ENCODE results near the gene CFB.
"Not testable (repeated sequence)": the region's sequence is repeated elsewhere in the genome, so short reads cannot be mapped to it uniquely, and the experiment has no call there.

The CFB gene

DNA sequence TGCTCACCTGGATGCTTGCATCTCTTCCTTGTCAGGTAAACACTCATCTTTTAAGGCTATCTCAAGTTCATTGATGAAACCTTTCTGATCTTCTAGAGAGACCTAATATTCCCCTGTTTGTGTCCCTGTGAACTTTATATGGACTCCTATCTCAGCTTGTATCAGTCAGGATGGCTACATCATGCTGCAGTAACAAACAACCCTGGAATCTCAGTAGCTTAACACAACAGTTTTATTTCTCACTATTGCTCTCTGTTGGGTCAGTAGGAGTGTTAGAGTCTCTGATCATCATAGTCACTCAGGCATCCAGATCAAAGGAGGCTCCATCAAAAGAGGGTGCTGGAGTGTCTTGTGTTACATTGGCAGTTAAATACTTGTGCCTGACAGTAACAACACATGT is 30.5 kb upstream of the CFB start:
- DNase-seq: no peak

DNA sequence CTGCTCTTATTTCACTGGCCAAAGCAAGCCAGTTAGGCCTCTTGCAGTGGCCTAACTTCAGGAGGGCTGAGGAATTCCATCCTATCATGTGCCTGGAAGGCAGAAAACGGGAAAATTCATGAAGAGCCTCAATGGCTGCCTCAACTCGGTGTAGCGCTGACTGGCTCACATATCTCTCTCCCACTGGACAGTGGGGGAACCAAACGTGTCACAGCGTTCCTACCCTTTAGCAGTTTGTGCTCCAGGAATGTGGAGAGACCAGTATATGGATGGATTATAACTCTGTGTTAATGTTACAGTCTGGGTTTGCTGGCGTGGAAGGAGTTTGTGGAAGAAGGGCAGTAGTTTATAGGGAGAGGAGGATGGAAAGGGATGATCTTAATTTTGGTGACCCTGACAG is 30.1 kb upstream of the CFB start:
- DNase-seq: no peak

DNA sequence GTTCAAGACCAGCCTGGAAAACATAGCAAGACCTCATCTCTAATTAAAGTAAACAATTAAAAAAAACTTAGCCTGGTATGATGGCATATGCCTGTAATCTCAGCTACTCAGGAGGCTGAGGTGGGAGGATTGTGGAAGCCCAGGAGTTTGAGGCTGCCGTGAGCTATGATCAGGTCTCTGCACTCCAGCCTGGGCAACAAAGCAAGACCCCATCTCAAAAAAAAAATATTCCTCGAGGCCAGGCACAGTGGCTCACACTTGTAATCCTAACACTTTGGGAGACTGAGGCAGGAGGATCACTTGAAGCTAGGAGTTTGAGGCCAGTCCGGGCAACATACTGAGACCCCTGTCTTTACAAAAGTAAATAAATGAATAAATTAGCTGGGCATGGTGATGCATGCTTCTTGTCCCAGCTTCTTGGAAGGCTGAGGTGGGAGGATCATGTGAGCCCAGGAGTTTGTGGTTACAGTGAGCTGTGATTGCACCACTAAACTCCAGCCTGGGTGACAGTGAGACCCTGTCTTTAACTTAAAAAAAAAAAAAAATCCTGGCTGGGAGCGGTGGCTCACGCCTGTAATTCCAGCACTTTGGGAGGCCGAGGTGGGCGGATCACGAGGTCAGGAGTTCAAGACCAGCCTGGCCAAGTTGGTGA is 27.7 kb upstream of the CFB start:
- DNase-seq: no peak

DNA sequence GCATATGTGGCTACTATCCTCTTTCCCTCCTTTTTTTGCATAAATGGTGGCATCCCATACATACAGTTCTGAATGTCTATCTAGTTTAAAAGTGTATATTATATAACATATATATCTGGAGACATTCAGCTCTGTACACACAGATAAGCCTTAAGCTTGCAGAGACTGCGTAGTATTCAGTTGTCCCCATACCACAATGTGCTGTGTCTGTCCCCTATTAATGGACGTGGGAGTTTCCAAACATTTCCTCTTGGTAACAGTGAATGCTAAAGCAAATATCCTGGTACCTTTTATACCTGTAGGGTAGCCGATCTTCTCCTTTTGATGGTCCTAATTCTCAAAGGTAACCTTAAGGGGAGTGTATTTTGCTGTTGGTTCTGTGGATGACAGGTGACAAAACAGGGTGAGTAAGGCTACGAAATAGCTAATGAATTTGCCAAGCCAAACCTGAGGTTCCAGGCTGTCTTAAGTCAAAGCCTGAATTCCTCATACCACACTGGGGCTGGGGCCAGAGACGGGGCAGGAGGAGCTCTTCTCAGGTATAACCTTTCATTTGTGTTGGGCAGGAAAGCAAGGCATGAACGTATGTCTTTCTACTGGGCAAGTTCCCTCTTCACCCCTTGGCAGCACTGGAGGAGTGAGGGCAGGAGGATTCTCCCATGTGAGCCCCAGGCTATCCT is 26.1 kb upstream of the CFB start:
- DNase-seq: no peak

DNA sequence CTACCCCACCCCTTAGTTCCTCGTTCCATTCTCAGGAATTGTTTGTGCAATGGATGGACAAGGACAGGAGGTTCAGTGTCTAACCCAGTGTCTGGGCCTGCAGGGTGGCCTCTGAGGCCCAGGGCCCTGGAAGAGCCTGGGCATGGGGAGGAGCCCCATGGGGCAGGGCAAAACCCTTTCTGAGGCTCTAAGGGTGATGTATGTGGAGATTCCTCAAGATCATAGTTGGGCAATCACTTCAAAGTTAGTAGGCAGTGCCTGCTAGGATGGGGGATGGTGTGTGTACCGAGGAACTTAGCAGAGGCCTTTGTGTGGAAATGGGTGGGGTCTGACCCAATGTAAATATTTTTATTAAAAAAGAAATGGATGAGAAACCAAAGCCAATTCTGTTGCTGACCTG is 25.1 kb upstream of the CFB start:
- DNase-seq: no peak

DNA sequence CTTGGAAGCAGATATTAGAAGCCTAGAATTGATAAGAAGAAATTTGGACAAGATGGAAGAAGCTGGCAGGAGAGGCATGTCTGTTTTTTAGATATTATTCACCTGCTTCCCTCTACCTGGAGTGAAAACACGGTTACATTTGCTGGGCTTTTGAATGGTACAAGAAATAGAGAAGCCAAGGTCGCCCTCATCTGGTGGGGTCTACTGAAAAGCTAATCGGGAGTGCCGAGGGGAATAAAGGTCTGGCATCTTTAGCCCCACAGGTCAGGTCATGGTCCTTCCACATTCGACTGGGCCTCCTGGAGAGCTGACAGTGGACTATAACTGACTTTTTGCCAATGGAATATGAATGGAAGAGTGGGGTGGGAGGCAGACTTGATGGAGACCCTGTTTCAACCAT is 23.0 kb upstream of the CFB start:
- no peak for DNase-seq

DNA sequence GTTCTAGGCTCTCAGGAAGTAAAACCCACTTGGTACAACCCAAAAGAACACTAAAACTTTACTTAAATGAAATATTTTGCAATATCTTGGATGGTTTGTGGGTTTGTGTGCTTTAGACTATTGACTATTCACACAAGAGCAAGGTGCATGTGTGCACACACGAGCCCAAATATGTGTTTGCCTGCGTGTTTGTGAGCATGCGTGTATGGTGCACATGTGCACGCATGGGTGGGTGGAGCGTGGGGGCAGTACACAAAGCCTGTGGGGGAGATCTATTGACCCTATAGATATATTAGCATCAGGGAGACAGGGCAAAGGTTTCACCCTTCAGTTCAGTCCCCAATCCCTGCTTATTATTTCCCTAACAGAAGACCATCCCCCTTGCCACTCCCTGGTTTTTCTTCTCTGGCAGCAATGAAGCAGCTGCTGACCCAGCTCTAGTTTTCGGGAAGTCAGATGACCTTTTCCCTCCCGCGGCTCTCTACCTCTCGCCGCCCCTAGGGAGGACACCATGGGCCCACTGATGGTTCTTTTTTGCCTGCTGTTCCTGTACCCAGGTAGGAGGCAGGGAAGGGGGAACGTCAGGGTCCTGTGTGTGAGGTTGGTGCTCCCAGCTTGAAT is 18.5 kb upstream of the CFB start, which contains the start of gene C2:
C2 (plus strand) TSS at position 476 of the 621 bp plus-strand sequence; CDS start at position 512, 36 bp downstream.
- DNase-seq: no peak

DNA sequence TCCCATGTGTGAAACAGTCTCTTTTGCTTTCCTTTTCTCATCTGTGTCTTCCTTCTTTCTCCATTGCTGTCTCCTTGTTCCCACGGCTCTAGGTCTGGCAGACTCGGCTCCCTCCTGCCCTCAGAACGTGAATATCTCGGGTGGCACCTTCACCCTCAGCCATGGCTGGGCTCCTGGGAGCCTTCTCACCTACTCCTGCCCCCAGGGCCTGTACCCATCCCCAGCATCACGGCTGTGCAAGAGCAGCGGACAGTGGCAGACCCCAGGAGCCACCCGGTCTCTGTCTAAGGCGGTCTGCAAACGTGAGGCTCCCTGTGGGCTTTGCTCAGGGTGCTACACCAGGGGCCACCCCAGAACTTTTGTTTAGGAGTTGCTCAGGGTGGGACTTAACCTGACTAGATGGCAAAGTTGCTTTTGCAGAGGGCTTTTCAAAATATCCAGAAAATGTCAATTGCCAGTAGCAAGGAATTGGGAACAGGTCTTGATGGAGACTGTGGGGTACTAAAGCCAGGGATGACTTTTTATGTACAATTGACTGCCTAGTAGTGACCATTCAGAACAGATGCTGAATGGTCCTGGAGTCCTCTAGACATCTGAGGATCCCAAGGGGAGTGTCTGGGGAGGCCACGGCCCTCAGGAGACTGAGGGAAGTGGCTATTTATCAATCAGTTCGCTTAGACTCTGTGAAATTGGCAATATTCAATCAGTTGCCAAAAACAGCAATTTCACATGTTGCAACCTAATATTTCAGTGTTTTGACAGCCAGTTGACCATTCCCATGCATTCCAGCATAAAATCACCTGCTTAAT is 17.8 kb upstream of the CFB start:
- DNase-seq: no peak

DNA sequence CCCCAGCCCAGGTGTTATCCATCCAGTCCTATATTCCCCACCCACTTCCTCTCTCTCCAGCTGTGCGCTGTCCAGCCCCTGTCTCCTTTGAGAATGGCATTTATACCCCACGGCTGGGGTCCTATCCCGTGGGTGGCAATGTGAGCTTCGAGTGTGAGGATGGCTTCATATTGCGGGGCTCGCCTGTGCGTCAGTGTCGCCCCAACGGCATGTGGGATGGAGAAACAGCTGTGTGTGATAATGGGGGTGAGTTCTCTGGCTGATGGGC is 17.3 kb upstream of the CFB start:
- no peak for DNase-seq

DNA sequence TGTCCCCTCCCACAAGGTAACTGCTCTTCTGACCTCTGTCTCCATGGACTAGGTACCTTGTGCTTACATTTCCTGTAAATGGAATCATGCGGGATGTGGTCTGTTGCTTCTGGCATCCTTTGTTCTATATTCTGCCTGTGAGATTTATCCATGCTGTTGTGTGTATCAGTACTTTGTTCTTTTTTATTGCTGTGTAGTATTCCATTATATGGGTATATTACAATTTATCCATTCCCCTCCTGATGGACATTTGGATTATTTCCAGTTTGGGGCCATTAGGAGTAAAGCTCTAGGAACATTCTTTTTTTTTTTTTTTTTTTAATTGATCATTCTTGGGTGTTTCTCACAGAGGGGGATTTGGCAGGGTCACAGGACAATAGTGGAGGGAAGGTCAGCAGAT is 14.9 kb upstream of the CFB start:
- DNase-seq: no peak

DNA sequence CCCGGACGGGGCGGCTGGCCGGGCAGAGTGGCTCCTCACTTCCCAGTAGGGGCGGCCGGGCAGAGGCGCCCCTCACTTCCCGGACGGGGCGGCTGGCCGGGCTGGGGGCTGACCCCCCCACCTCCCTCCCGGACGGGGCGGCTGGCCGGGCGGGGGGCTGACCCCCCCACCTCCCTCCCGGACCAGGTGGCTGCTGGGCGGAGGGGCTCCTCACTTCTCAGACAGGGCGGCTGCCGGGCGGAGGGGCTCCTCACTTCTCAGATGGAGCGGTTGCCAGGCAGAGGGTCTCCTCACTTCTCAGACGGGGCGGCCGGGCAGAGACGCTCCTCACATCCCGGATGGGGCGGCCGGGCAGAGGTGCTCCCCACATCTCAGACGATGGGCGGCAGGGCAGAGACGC is 13.8 kb upstream of the CFB start:
- not testable (repeated sequence) for DNase-seq

DNA sequence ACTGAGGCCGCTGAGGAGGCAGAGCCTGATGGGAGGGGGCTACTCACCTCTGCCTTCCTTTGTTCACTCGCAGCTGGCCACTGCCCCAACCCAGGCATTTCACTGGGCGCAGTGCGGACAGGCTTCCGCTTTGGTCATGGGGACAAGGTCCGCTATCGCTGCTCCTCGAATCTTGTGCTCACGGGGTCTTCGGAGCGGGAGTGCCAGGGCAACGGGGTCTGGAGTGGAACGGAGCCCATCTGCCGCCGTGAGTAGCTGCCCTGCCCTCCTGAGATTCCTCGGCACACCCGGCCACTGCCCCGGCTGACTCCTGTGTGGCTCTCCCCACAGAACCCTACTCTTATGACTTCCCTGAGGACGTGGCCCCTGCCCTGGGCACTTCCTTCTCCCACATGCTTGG is 12.4 kb upstream of the CFB start:
- DNase-seq: no peak

DNA sequence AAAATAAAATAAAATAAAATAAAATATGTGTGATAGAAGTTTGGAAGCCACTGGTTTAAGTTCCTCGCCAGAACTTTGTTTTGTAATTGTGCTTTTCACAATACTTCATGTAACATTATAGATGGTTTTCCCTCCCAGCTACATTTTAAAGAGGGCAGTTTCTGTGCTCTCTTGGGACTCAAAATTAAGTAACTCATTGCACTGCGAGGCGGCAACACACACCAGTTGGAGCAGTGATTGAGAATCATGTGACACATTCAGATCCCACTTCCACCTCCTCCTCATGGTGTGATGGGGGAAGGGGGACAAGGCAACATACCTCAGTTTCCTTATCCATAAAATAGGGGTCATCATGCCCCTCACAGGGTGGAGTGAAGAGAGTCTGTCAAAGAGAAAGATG is 10.9 kb upstream of the CFB start:
- DNase-seq: no peak

DNA sequence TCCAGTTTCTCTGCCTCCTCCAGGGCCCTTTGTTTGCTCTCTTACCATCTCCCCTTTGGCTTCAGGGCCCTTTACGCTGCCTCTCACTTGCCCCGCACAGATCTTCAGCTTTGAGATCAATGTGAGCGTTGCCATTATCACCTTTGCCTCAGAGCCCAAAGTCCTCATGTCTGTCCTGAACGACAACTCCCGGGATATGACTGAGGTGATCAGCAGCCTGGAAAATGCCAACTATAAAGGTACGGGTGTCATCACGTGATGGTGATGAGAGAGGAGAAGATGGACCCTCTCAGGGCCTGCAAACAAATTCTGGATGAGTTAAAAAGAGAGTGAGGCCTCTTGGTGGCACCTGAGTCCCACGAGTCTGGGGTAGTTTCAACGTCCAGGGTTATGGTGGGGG is 10.1 kb upstream of the CFB start:
- DNase-seq: no peak

DNA sequence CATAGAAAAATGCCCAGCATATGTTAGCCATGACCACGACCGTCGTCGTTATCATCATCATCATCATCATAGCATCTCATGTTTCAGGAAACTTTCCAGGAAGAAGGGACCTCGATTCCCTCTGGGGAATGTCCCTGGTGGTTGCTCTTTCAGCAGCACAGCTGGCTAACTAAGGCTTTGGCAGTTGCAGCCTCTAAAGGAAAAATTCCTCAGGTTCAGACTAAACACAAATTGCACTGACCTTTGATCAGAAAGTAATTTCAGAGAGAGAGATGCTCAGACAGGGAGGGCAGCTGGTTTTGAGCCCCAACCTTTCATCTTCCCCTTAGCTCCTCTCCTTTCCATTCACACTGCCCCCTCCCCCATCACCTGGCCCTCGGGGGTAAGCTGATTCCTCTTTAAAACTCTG is 5.6 kb upstream of the CFB start:
- DNase-seq: no peak

DNA sequence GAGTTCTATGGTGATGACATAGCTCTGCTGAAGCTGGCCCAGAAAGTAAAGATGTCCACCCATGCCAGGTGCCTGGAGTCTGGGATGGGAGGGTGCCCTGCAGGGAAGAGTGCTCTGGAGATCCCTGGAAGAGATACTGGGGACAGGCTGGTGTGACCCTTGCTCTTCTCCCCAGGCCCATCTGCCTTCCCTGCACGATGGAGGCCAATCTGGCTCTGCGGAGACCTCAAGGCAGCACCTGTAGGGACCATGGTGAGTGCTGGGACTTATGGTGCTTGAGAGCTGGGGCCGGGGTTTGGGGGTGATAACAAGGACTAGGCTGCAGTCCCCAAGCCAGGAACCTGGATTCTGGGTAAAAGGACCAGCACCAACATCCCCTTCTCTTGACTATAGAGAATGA is 2.2 kb upstream of the CFB start:
- DNase-seq: no peak

DNA sequence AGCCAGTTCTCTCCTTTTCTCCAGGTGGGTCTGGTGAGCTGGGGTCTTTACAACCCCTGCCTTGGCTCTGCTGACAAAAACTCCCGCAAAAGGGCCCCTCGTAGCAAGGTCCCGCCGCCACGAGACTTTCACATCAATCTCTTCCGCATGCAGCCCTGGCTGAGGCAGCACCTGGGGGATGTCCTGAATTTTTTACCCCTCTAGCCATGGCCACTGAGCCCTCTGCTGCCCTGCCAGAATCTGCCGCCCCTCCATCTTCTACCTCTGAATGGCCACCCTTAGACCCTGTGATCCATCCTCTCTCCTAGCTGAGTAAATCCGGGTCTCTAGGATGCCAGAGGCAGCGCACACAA is 765 bp upstream of the CFB start:
- no peak for DNase-seq

DNA sequence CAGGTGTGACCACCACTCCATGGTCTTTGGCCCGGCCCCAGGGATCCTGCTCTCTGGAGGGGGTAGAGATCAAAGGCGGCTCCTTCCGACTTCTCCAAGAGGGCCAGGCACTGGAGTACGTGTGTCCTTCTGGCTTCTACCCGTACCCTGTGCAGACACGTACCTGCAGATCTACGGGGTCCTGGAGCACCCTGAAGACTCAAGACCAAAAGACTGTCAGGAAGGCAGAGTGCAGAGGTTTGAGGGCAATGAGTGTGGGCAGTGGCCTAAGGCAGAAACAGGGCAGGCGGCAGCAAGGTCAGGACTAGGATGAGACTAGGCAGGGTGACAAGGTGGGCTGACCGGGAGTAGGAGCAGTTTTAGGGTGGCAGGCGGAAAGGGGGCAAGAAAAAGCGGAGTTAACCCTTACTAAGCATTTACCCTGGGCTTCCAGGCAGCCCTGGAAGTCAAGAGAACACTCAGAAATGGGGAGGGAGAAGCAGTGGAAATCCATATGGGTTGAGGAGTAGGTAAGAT is 533 bp downstream of the CFB start:
- no peak for DNase-seq

DNA sequence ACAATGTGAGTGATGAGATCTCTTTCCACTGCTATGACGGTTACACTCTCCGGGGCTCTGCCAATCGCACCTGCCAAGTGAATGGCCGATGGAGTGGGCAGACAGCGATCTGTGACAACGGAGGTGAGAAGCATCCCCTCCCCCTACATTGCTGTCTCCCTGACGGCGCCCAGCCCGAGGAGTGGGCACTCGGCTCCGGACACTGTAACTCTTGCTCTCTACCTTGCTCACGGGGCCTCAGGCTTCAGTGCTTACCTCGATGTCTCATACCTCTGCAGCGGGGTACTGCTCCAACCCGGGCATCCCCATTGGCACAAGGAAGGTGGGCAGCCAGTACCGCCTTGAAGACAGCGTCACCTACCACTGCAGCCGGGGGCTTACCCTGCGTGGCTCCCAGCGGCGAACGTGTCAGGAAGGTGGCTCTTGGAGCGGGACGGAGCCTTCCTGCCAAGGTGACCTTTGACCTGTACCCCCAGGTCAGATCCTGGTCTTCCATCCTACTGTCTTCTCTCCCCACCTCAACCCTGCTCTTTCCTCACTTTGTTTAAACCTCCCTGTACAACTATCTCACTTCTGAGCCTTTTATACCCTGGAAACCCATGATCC is 1.3 kb downstream of the CFB start:
- DNase-seq: no peak

DNA sequence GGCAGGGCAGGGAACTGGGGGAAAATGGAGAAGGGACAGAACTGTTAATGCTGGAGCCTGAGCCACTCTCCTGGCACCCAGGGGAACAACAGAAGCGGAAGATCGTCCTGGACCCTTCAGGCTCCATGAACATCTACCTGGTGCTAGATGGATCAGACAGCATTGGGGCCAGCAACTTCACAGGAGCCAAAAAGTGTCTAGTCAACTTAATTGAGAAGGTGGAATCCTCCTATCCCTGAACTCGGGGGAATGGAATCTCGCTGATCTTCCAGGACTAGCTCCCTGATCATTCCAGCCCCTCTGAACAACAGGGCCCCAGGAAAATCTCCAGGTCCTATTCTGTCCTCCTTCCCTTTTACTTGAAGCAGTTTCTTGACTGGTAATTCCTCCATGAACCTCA is 2.0 kb downstream of the CFB start:
- DNase-seq: no peak

DNA sequence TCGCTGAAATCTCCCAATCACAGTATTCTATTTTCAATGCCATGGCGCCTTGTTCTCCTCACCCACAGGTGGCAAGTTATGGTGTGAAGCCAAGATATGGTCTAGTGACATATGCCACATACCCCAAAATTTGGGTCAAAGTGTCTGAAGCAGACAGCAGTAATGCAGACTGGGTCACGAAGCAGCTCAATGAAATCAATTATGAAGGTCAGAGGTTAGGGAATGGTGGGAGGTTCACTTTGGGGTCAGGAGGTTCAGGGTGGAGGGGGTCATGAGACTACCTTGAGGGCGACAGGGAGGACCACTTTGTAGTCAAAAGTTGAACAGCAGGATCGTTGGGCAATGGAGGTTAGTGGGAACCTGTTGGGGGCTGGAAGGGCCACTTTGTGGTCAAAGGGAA is 2.4 kb downstream of the CFB start:
- no peak for DNase-seq

DNA sequence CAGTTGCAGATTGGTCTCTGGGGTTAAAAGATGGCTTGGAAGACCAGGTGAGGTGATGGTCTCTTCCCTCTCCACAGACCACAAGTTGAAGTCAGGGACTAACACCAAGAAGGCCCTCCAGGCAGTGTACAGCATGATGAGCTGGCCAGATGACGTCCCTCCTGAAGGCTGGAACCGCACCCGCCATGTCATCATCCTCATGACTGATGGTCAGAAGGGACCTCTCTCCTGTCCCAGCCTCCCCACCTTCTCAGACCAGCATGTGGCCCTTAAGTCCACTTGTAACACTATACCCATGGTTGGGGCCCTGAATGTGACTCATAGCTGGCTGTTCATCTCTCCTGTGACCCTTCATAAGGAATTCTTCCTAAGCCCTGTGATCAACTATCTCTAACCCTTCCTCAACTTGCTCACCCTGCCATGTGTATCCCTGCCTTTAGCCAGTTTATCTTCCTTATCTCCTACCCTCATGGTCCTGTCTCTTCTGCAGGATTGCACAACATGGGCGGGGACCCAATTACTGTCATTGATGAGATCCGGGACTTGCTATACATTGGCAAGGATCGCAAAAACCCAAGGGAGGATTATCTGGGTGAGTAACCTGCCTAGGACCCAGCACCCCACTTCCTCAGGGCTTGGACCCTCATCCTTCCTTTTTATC is 3.0 kb downstream of the CFB start:
- no peak for DNase-seq

Measured in activated CD4-positive, CD25-positive, alpha-beta regulatory T cell (primary cell).